HCT116 (cell line): ENCODE data around the gene EEF1A2.

Source experiments
- CTCF ChIP-seq, 3 experiments: fragments of 200-600 bp in 1 of 3; sonication (generic) in 1 of 3; IDR thresholded peaks in 2 of 3; conservative IDR thresholded peaks in 1 of 3; 2 replicates each; pipeline ENCODE4 v1.5.1; 2012 to 2017; ENCODE audit warnings: low read depth in 2 of 3, low read length in 2 of 3, antibody characterized with exemption in 1 of 3, borderline replicate concordance in 1 of 3, control low read depth in 1 of 3, mild to moderate bottlenecking in 1 of 3, mixed read lengths in 1 of 3, mixed run types in 1 of 3, moderate library complexity in 1 of 3; ENCODE audit not compliant: insufficient read depth in 1 of 3
- ELF1 ChIP-seq: IDR thresholded peaks from 2 replicates; pipeline ENCODE4 v1.6.1; 2012; ENCODE audit warnings: low read depth, borderline replicate concordance
- EZH2 ChIP-seq: fragments of 200-600 bp; sonication (generic); IDR thresholded peaks from 2 replicates; pipeline ENCODE4 v1.6.1; 2017; ENCODE audit warnings: antibody characterized with exemption, mixed run types
- POLR2A ChIP-seq: IDR thresholded peaks from 2 replicates; pipeline ENCODE4 v1.7.0; 2011; ENCODE audit warnings: borderline replicate concordance; ENCODE audit not compliant: insufficient read depth, insufficient read length; ENCODE audit errors: extremely low read depth
- POLR2AphosphoS5 ChIP-seq: IDR thresholded peaks from 2 replicates; pipeline ENCODE4 v1.6.1; 2011; ENCODE audit warnings: mild to moderate bottlenecking, low read depth, low read length, moderate library complexity

DNA sequence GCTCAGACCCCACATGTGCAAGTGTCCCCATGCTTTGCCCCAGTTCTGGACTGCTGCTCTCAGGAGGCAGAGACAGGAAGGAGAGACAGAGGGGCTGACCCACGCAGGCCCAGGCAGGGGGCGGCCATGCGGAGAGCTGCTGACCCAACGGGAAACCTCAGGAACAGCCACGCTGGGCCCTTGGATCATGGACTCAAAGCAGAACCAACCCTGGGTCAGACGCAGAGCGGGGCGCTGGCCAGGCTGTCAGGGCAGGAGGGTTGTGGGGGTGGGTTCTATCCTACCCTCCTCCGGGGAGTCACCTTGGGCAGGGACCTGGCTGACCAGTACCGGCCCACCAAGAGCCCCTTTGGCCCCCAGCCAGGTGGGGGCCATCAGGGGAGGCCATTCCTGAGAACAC lies 28.5 kb downstream of the EEF1A2 start:
- TF ChIP-seq ELF1 (no peak), CTCF (IDR thresholded peaks at IDR 0.05 in 2 of 3, conservative IDR thresholded peaks at IDR 0.05 in 1 of 3; ENCODE audit: borderline replicate concordance in 1 of 3, insufficient read depth in 1 of 3, low read depth in 2 of 3, low read length in 2 of 3) (no peak), EZH2 (no peak), POLR2A (no peak), POLR2AphosphoS5 (no peak)
